Left forelimb (tissue), 1 donor: ENCODE measurements around the gene PRKD2.

Experiments used
- DNase-seq: peaks from one replicate; pipeline ENCODE4 v3.0.0-alpha.2; 2018; ENCODE audit warnings: low spot score

Gene PRKD2

DNA sequence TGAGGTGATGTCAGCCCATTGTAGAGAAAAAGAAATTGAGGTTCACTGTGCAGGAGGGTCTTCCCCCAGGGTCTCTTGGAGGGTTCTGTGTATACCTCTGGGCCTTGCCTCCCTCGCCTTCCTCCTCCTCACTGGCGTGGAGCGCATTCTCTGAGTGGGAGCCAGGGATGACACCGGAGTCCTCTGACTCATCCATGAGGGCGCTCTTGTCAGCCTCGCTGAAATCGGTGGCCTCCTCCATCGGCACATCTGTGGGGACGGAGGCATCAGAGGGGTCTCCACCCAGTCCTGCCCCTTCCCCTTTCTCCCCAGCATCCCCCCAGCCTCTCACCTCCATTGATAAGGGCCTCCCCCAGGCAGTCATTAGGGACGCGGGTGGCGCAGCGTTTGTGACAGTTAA is 16.2 kb downstream of the PRKD2 start:
- DNase-seq: no peak

DNA sequence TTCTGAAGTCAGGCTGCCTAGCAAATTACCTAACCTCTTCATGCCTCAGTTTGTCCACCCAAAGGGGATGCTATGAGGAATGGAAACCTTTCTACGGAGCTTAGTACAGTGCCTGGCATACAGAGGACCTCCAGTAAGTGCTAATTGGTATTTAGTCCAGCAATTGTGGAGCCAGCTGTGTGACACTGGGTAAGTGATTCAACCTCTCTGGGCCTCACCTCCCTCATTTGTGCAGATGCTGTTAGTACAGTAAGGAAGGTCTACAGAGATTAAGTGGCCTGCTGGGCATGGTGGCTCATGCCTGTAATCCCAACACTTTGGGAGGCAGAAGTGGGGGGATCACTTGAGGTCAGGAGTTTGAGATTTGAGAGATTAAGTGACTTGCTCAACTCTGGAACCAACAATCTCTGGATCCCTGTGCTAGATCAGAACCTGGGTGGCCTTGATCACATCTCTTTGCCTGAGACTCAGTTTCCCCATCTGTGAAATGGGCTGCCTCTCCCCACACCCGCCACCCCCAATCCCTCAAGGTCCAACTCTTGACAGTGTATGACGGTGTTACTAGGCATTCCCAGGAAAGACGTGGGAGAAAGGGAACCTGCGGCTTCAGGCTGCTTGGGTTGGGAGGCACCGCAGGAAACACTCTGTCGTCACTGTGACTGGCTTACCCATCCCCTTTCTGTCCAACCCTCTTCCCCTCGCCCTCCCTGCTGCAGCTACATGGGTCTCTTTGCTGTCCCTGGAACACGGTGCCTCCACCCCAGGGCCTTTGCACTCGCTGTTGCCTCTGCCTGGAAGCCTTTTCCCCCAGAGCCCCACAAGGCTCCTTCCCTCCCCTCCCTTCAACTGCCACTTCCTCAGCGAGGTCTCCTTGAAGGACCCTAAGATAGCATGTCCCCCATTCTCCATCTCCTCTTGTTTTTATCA is 18.3 kb downstream of the PRKD2 start:
- DNase-seq: no peak

GRCh38 chr19:46697204-46697960 is 19.5 kb downstream of the PRKD2 start:
- peak; percentile 86 for DNase-seq

DNA sequence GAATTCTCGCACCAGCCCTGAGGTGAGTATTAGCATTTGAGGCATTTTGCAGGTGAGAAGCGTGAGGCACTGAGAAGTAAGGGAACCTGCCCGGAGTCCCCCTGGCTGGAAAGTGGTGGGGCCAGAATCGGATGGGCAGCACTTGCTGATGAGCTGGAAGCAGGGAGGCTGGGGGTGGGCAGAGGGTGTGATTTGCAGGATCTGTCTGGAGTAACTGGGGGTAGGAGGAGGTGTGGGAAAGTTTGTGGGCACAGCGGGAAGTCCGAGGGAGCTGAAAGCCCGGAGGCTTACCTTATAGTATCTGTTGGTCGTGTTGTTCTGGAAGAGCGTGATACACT is 20.1 kb downstream of the PRKD2 start:
- no peak for DNase-seq

- no peak for DNase-seq
Measured at GRCh38 chr19:46696052-46696451, 20.9 kb downstream of the PRKD2 start.

- no peak for DNase-seq
Measured at GRCh38 chr19:46693760-46694159, 23.2 kb downstream of the PRKD2 start.

DNA sequence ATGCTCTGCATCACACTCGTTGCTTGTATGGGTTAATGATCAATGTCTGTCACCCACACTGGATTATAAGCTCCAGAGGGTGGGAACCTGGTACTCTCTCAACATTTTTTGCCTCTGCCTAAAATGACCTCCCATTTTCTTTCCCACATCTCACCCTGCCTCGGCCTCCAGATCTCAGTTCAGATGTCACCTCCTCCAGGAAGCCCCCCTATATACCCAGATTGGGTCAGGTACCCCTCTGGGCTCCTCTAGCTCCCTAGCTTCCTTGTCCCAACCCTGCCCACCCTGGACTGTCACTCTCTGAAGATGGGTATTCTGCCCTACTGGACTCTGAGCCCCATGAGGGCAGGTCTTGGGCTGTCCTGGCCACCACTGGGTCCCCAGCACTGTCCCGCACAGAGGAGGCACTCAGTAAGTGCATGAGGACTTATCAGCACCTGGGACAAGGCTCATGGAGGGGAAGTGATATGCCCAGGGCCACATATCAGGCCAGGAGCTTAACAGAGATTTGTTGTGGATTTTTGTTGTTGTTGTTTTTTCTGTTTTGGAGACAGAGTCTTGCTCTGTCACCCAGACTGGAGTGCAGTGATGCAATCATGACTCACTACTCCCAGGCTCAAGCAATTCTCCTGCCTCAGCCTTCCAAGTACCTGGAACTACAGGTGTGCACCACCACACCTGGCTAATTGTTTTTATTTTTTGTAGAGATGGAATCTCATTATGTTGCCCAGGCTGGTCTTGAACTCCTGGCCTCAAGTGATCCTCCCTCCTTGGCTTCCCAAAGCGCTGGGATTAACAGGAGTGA is 23.8 kb downstream of the PRKD2 start:
- no peak for DNase-seq

DNA sequence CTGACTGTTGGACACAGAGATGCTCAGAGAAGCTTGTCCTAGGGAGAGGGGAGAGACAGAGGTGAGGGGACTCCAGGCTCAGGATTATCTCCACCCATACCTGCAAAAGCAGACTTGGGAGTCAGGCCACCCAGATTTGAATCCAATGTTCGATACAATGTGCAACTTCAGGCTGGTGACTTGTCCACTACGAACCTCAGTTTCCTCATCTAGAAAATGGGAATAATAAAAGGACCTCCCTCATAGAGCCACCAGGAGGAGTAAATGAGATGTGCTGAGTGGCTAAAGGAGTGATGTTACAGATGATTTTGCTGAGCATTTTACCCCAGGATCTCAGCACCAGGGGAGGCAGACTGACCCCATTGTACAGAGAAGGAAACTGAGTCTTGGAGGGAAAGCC is 25.0 kb downstream of the PRKD2 start:
- DNase-seq: no peak

GRCh38 chr19:46691104-46691503 is 25.8 kb downstream of the PRKD2 start:
- no peak for DNase-seq

- no peak for DNase-seq
Measured at GRCh38 chr19:46689358-46689757, 27.6 kb downstream of the PRKD2 start.

DNA sequence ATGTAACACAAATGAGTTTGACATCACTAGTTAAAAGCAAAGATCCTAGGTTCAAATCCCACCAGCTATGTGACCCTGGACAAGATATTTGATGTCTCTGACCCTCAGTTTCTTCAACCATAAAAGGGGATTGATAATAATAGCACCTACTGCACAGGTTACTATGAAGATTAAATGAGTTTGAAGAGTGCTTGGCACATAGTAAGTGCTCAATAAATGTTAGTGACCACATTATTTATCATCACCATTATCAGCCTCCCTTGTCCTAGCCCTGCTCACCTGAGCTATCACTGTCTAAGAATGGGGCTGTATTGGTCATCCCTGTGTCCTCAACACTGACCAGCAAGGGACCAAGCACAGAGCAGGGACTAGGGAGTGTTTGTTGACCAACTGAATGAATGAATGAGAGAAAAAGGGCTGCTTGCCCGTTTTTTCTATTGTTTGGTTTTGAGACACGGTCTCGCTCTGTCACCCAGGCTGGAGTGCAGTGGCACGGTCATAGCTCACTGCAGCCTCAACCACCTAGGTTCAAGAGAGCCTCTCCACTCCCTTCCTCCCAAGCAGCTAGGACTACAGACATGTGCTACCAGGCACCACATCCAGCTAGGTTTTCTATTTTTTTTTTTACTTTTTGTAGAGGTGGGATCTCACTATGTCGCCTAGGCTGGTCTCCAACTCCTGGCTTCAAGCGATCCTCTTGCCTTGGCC is 29.3 kb downstream of the PRKD2 start:
- no peak for DNase-seq

GRCh38 chr19:46685189-46685588 is 31.7 kb downstream of the PRKD2 start:
- no peak for DNase-seq

- DNase-seq: no peak
Measured at GRCh38 chr19:46678110-46678732, 38.7 kb downstream of the PRKD2 start.

GRCh38 chr19:46674416-46675178 is 42.3 kb downstream of the PRKD2 start:
- DNase-seq: no peak

DNA sequence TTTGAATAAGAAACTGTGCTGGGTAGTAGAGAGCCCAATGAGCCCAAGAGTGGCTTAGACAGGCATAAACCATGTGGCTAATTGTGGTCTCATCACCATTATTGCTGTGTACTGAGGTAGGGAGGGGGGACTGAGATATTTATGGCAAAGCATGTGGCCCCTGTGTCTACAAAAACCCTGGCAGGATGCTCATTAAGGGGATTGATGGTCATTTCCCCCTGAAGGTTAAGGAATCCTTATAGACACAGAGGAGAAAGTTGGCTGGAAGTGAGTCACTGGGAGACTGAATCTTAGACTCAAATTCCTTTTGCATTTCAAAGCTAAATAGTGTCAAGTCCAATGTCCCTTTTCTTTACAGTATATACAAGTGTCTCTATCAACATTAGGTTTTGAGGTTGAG is 46.1 kb downstream of the PRKD2 start:
- no peak for DNase-seq

DNA sequence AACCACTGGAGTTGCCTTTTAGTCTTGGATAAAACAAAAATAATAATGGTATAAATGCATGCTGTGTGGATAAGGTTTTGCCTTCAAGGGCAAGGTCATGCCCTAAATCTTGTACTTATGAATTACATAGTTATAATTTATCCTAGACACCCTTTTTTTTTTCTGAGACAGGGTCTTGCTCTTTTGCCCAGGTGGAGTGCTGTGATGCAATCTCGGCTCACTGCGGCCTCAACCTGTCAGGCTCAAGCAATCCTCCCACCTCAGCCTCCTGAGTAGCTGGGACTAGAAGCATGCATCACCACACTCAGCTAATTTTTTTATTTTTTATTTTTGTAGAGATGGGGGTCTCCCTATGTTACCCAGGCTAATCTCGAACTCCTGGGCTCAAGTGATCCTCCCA is 48.3 kb downstream of the PRKD2 start:
- DNase-seq: no peak

DNA sequence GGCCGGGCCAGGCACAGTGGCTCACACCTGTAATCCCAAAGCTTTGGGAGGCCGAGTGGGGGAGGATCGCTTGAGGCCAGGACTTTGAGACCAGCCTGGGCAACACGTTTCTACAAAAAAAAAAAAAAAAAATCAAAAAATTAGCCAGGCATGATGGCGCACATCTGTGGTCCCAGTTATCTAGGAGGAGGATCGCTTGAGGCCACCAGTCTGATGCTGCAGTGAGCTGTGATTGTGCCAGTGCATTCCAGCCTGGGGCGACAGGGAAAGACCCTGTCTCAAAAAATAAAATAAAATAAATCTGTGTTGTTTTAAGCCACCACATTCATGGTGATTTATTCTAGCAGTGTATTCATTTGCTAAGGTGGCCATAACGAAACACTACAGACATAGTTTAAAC is 51.8 kb downstream of the PRKD2 start:
- DNase-seq: no peak

DNA sequence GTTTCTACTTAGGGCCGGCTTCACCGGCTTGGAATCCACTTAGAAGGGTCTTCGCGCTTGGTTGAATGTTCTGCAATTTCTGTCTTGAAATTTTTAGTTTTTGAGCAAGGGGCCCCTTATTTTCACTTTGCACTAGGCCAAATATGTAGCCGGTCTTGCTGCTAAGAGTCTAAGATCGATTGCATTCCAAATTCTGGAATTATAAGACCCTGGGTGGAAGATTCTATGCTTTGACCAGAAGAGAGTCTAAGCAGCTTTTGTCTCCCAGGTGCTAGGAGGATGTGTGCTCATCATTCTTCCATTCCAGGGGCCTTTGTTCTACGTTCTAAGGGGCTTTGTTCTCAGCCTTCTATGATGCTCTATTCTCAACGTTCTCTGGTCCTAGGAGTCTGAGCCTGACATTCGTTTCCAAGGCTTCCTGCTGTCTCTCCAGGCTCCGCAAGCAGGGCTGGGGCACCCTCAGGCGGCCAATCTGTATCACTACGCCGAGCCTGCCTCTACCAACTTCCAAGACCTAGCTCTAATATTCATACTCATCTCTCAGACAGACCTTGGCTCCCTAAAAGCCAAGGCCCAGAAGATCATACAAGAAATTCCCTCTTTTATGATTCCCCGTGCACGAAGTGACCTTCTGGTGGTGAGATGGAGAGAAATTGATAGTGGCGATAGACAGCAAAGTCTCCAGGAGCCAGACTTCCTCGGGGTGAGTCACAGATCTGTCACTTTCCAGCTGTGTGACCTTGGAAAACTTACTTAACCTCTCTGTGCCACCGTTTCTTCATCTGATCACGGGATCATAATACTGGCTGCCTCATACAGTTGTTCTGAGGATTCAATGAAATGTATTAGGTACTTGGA is 55.0 kb downstream of the PRKD2 start:
- peak; percentile 89 for DNase-seq

DNA sequence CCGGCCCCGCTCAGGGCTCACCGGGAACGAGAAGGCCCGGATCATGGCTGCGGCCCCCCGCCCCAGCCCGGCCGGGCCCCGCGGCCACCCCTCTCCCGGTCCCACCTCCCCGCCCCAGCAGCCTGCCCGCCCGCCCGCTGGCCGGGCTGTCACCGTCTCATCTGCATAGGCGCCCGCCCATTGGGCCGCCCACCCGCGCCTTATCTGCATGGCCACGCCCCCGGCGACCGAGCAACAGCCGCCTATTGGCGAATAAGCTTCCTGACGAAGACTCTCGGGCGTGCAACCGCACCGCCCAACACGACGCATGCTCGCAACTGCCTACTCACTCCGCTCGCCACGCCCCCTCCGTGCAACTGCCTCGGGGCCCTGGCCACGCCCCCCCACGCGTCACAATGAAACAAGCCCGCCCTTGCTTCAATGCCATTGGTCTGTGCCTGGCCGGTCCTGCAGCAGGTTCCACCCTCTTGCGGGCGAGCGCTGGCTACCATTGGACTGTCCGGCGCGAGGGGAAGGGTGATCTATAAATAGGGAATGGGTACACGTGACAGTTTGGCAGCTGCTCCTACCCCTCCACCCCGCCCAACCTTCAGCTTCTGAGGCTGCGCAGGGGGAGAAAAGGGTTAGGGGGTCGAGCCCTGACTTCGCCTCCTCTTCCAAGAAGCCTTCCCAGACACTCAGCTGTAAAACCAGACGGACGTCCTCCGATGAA is 55.7 kb downstream of the PRKD2 start, which contains the start of gene DACT3:
DACT3 (minus strand) TSS at position 163 of the 712 bp plus-strand sequence; CDS start at position 45, 118 bp downstream.
- peak; percentile 100 for DNase-seq
